Cardiac fibroblast (primary cell): Measurements from ENCODE around the gene FBXO17.
"Not testable (repeated sequence)": the region's sequence is repeated elsewhere in the genome, so short reads cannot be mapped to it uniquely, and the experiment has no call there.

Experiments
- DNase-seq, 2 donors: peaks; one replicate each; pipeline versions ENCODE4 v3.0.0 to v3.0.0-alpha.2; 2010; ENCODE audit warnings: low read depth in 2 of 2
- H3K4me3 ChIP-seq, 2 donors: replicated peaks in 1 of 2; 1 replicate in 1 of 2; 2 replicates in 1 of 2; pipeline ENCODE4 v1.5.1; 2011; ENCODE audit warnings: low read depth in 2 of 2, low read length in 2 of 2, mild to moderate bottlenecking in 2 of 2, moderate library complexity in 1 of 2
- TF ChIP-seq, protein P1 (sequence below): IDR thresholded peaks from one replicate; pipeline ENCODE4 v1.5.1; 2011; ENCODE audit warnings: low read depth, mild to moderate bottlenecking, low read length, inconsistent platforms

FBXO17 gene

DNA sequence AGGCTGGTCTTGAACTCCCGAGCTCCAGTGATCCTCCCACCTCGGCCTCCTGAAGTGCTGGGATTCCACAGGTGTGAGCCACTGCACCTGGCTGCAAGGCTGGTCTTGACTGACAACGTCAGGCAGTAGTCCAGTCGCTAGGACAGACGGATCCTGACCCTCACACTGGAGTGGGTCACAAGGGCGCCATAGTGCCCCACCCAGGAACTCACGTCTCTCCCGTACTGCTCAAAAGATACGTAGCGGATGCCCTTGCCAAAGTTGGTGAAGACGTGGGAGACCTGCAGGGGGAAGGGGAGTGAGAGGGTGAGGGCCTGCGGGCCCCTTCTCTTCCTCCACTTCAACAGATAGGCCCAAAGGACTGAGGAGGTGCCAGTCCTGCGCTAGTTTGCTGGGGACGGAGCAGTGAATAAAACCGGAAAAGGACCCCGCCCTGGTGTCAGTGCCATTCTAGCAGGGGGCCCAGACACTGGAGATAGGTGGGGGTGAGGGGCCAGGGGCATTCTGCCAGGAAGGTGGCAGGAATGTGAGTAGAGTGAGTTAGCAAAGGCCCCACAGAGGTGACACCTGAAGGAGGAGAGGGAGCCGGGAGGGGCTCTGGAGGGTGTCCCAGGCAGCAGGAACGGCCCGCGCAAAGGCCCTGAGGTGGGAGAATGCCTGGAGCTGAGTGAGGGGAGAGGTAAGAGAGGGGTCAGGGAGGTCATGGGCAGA, 32.9 kb downstream of the FBXO17 start:
- no peak overlapping the region for H3K4me3 ChIP-seq
- TF ChIP-seq, protein P1, sequence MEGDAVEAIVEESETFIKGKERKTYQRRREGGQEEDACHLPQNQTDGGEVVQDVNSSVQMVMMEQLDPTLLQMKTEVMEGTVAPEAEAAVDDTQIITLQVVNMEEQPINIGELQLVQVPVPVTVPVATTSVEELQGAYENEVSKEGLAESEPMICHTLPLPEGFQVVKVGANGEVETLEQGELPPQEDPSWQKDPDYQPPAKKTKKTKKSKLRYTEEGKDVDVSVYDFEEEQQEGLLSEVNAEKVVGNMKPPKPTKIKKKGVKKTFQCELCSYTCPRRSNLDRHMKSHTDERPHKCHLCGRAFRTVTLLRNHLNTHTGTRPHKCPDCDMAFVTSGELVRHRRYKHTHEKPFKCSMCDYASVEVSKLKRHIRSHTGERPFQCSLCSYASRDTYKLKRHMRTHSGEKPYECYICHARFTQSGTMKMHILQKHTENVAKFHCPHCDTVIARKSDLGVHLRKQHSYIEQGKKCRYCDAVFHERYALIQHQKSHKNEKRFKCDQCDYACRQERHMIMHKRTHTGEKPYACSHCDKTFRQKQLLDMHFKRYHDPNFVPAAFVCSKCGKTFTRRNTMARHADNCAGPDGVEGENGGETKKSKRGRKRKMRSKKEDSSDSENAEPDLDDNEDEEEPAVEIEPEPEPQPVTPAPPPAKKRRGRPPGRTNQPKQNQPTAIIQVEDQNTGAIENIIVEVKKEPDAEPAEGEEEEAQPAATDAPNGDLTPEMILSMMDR, result no peak
- no peak for DNase-seq

DNA sequence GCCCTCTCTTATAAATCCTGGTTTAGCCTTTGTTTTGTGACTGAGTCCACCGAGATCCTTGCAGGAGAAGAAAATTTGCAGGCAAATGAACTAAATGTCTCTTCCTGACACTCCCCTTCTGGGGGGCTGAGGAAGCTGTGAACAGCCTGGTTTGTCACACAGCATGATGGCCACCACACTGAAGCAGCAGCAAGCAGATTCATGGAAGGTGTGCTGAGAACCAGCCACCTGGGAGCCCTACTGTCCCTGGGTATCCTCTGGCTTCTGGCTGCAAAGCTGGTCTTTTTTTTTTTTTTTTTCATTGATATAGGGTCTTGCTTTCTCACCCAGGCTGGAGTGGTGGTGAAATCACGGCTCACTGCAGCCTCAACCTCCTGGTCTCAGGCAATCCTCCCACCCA, 33.6 kb downstream of the FBXO17 start:
- H3K4me3 ChIP-seq, result no peak overlapping the region
- TF ChIP-seq, protein P1, result no peak
- no peak for DNase-seq

DNA sequence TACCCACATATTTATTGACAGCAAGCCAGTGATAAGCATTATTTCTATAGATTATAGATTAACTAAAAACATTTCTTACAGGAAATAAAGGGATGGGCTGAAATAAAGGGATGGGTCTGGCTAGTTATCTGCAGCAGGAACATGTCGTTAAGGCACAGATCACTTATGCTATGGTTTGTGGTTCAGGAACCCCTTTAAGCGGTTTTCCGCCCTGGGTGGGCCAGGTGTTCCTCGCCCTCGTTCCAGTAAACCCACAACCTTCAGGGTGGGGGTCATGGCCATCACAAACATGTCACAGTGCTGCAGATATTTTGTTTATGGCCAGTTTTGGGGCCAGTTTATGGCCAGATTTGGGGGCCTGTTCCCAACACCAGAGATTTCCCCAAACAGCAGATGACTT, 34.1 kb downstream of the FBXO17 start:
- not testable (repeated sequence) for DNase-seq, H3K4me3 ChIP-seq

DNA sequence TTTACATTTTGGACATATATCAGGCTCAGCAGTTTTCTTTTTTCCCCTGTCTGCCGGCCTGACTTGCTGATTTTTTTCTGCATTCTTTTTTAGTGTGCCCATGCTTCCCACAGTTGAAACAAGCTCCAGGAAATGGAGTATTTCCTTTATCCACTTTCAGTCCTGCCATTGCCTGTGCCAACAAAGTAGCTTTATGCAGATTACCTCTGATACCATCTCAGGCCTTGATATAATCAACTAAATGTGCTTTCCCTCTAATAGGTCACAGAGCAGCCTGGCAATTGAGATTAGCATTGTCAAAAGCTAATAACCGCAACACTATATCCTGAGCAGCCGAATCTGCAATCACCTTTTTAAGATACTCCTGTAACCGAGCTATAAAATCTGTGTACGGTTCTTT, 35.6 kb downstream of the FBXO17 start:
- DNase-seq, result no peak
- TF ChIP-seq, protein P1, result no peak
- no peak overlapping the region for H3K4me3 ChIP-seq

DNA sequence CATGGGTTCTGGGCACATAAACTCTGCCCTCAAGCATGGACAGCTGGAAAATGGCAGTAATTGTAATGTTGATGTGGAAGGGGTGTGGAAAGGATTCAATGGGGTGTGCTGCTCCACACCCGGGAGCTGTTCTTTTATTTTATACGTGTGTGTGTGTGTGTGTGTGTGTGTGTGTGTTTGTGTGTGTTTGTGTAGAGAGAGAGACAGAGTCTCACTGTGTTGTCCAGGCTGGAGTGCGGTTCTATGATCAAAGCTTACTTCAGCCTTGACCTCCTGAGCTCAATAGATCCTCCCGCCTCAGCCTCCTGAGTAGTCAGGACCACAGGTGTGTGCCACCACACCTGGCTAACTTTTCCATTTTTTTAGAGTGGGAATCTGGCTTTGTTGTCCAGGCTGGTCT, 42.0 kb downstream of the FBXO17 start:
- H3K4me3 ChIP-seq, result no peak overlapping the region
- no peak for DNase-seq
- TF ChIP-seq, protein P1, result no peak

DNA sequence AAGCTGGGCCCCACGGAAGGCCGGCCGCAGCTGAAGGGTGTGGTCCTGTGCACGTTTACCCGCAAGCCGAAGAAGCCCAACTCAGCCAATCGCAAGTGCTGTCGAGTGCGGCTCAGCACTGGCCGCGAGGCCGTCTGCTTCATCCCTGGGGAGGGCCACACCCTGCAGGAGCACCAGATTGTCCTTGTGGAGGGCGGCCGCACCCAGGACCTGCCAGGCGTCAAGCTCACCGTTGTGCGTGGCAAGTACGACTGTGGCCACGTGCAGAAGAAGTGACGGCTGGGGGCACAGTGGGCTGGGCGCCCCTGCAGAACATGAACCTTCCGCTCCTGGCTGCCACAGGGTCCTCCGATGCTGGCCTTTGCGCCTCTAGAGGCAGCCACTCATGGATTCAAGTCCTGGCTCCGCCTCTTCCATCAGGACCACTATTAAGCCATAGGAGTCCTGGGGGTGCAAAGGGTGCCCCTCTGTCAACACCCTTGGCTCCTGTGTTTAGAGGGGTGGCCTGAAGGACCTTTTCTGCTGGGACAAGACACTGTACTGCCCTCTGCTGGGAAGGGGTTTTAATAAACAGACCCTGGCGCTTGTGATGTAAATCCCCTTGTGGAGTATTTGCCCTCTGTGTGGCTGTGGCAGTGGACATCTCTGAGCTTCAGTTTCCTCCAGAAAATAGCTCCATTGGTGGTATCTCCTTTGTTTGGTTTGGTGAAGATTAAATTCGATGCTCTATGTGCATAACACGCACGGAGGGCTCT, 42.9 kb downstream of the FBXO17 start:
- H3K4me3 ChIP-seq, result no peak overlapping the region
- TF ChIP-seq, protein P1, result peak; percentile 36
- DNase-seq, result peak; percentile 64

DNA sequence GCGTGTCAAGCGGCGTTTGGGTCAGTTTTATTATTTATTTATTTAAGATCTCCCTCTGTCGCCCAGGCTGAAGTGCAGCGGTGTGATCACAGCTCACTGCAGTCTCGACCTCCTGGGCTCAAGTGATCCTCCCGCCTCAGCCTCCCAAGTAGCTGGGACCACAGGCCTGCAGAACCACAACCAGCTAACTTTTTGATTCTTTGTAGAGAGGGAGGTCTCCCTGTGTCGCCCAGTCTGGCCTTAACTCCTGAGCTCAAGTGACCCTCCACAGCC, 44.1 kb downstream of the FBXO17 start:
- DNase-seq, result no peak
- H3K4me3 ChIP-seq, result peak overlapping the region; percentile 85 to 95
- TF ChIP-seq, protein P1, result no peak
